Raji (cell line): ENCODE results near the gene GNA14.

ENCODE experiments used
- POLR2A ChIP-seq: IDR thresholded peaks from 2 replicates; pipeline ENCODE4 v1.6.1; 2011; ENCODE audit warnings: low read depth, low read length, control low read depth; ENCODE audit not compliant: insufficient read depth

GNA14 gene

DNA sequence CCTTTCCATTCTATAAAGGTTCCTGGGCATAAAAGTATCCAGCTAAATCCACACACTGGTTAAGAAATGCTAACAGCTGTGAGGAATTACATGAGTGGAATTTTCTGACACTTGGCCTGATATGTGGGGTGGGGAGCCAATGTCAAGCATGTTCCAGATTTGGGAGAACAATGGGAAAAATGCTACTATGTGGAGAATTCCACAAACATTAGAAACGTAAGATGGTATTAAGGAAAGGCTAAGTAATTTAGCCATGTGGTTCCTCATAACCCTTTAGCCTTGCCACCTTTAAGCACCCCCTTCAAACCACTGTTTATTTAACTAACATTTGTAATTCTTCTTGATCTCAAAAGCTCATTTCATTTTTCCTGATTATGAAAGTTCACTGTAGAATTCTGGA, 149.2 kb downstream of the GNA14 start:
- no peak for TF ChIP-seq POLR2A

DNA sequence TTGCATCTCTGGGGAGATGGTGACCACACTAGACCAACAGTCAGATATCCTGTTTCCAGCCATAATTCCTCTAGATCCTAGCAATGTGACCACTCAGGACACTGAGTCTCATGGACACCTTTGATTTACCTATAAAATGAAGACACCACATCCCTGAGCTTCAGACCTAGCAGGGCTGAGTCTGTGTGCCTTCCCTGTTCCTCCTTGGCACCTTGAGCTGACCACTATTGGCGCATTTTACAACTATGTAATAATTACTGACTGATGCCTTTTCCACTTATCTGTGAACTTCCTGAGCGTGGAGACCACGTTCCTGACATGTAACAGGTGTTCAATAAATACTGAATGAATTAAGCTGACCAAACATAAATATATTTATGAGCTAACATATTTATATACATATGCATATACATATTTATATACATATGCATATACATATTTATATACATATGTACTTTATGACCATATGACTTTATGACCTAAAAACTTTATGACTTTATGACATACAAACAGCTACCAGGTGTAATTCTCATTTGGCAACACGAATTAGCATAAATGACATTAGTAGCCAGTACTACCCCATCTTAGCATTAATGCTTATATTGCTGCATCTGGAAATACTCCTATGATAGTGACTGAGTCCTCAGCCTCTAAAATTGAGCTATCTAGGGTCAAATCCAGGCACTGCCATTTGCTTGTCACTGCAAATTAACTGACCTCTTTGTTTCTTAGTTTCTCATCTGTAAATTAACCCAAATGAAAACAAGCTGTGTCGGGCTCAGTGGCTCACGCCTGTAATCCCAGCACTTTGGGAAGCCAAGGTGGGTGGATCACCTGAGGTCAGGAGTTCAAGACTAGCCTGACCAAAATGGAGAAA, 150.6 kb downstream of the GNA14 start:
- no peak for TF ChIP-seq POLR2A

DNA sequence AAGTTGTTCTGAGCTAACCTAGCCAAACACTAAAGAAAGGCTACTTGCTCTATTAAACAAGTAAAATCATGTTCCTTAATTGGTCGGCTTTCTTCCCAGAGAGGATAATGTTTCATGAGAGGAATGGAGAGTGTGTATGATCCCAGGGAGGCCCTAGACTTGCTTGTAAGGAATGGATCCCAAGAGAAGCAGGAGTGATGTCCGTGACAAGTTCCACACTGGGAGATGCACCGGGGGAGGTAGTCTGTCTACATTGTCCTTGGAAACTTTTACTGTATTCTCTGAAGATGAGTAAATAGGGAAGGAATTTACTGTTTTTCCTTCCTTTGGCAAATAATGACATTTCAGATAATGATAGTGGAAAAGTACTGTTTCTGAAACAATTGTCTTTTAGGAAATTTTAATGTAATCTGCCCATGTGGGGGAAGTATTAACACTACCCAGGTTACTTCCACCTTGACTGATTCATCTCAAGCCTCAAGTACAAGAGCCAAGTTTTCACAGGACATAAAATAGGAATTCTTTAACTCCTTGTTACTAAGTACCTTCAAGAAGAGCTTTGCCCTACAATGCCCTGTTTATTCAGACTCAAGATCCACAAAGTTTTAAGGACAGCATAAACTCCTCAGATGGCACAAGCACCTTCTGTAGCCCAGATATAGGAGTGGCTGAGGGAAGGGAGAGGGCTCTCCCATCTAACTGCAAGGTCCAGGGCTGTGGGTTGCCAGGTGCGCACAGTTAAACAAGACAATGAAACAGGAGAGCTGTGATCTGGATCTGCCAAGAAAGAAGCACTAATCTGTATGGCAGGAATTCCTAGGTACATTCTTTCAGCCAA, 152.1 kb downstream of the GNA14 start:
- TF ChIP-seq POLR2A = no peak

DNA sequence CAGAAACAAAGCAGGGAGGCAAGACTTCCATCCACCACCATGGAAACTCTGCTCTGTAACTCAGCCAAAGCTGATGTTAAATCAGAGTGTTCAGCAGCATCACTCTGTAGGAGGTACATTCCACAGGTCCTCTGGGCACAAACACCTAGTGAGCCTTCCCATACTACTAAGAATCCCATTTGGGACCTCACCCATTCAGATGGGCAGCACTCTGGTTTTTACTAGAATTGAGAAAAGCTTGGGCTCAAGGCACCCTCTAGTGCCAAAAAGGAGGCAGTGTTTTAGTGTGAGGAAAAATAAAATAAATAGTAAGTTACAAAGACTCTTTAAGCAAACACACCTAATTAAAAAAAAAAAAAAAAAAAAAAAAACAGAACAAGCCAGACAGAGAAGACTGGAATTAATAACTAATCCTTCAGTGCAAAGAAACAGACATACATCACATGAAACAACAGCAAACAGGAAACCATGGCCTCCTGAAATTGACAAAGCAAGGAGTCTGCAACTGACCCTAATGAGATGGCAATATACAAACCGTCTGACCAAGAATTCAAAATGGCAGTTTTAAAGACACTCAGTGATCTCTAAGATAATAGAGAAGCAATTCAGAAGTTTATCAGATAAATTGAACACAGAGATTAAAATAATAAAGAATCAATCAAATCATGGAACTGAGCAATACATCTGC, 159.5 kb downstream of the GNA14 start:
- no peak for TF ChIP-seq POLR2A

DNA sequence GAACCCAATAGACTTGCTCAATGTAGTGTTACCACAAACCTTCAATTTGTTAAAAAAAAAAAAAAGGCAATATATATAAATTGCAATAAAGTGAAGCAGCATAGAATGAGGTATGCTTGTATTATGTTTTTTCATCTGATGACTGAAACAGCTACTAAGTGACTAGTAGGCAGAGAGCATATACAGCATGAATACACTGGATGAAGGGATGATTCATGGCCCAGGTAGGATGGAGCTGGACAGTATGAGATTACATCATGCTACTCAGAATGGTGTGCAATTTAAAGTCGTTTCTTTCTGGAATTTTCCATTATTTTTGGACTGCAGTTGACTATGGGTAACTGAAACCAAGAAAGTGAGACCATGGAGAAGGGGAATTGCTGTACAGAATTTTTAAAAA, 161.2 kb downstream of the GNA14 start:
- TF ChIP-seq POLR2A = no peak

DNA sequence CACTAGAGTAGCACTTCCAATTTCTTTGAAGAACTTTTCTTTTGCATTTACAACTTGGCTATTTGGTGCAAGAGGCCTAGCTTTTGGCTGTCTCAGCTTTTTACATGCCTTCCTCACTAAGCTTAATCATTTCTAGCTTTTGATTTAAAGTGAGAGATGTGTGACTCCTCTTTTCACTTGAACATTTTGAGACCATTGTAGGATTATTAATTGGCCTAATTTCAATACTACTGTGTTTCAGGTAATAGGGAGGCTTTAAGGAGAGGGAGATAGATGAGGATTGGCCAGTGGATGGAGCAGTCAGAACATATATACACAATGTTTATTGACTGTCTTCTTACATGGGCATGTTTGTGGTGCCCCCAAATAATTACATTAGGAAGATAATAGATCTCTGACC, 161.7 kb downstream of the GNA14 start:
- no peak for TF ChIP-seq POLR2A

DNA sequence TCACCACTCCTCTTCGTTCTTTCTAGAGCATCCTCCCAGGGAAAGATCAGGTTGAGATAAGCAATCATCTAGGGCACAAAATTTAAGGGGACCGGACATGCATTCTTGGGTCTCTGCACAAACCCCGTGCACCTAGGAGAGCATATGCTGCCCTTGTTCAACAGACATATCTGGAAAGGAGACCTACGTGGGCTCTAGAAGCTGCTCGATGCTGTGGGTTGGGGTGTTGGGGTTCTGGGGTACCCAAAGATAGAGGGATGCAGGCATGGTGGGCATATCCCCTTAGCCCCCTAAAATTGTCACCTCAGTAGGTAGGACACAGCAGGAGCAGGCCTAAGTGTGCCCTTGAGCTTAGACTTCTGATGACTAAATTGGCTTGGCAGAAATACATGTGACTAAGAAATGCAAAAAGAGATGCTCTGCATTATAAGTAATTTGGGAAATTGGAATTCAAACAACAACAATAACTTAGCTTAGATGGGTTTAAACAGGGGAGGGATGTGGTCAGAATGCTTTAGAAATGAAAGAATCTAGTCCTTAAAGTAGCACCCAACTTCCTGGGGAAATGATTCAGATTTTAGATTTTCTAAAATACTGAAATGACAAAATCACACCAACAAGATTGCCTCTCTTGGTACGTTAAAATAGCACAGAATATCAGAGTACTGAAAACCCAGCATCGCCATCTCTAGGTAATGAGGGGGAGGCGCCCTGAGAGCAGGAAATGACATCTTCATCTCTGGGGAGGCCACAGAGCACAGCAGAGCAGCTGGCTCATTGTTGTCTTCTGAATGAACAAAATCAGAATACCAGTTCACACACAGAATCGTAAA, 172.3 kb downstream of the GNA14 start:
- no peak for TF ChIP-seq POLR2A

DNA sequence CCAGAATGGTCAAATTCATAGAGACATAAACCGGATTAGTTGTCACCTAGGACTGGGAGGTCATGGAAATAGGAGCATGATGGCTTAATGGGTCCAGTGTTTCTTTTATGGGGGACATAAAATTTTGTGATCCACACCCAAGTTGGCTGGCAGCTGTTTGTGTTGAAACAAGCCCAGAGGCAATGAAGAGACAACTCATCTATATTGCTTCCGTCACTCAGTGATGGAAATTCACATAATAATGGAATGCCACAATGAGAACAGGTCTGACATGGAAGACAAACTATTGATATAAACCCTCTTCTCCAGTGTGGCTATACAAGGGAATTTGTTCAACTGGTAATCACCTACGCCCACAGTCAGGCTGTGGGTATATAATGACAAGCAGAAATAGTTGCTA, 173.2 kb downstream of the GNA14 start:
- TF ChIP-seq POLR2A = no peak

DNA sequence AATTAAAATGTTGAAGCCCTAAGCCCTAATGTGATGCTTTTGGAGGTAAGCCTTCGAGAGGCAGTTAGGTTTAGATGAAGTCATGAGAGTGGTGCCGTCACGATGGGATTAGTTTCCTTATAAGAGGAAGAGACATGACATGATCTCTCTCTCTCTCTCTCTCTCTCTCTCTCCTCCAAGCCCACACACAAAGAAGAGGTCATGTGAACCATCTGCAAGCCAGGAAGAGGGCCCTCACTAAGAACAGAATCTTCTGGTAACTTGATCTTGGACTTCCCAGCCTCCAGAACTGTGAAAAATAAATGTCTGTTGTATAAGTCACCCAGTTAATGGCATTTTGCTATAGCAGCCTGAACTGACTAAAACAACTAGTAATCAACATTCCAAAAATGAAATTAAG, 175.5 kb downstream of the GNA14 start:
- TF ChIP-seq POLR2A = no peak

DNA sequence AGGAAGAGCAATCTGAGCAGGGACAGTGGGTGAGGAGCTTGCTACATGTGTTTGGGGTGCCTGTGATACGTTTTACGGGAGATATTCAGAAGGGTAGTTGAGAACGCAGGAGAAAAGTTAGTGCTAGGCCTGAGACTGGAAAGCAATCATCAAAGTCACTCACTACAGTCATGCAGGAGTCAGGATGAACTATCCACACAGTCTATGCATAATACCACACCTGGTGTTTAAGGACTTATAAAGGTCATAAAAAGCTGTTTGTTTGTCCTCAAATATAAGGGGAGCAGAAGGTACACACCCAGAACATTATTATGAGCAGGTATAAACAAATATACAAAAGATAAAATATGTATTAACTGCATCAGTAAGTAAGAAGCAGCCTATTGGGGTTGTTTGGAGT, 176.6 kb downstream of the GNA14 start:
- no peak for TF ChIP-seq POLR2A

DNA sequence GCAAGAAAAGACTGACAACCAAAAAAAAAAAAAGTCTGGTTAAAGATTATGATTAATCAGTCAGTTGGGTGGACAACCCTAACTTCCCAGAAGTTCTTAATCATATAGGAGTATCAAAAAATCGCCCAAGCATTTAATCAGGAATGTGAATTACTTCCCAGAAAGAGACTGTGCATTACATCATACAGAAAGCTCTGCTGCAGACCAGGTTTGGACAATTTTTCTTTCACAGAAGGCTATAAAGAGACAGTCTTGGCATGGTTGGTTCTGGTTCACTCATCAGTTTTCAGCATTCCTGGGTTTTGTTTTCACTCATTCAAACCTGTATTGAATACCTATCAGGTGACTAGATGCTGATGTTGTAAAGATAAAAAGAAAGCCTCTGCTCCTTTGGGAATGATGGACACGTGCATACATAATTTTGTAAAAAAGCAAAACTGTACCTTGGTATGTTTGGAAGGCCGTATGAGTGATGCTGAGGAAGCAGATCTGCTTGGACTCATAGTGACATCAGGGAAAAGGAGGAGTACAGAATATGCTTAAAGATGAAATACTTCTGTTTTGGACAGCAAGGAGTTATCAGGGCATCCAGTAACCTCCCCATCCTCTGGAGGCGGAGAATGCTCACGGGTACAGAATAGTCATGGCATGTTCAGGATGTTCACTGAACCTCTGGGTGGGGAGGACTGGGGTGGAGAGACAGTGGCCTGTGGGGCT, 178.4 kb downstream of the GNA14 start:
- no peak for TF ChIP-seq POLR2A

DNA sequence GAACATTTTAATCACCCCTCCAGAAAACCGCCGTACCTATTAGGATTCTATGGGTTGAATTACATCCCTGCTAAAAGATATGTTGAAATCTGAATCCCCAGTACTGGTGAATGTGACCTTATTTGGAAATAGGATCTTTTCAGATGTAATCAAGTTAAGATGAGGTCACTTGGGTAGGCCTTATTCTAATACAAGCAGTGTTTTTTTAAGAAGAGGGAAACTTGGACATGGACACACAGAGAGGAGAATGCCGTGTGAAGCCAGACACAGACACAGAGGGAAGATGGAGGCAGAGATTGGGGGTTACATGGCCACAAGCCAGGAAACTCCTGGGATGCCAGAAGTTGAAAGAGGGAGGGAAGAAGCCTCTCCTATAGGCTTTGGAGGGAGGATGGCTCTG, 183.5 kb downstream of the GNA14 start:
- TF ChIP-seq POLR2A = no peak

DNA sequence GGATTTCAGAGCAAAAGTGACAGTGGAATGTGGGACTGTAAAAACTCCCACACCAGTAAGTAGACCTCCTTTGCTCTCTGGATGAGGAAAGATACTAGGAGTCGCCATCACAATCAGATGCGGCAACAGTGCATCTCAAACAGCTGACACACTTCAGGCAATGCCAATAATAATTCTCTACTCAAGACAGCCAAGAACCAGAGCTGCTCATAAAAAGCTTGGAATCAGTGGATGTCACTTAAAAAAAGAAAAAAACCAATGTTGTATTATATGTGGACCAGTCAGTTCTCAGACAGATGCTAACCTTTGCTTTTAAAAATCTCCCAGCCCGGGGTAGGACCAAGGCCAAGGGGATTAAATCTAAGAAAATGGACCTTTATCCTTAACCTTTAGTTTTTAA, 185.0 kb downstream of the GNA14 start:
- no peak for TF ChIP-seq POLR2A

DNA sequence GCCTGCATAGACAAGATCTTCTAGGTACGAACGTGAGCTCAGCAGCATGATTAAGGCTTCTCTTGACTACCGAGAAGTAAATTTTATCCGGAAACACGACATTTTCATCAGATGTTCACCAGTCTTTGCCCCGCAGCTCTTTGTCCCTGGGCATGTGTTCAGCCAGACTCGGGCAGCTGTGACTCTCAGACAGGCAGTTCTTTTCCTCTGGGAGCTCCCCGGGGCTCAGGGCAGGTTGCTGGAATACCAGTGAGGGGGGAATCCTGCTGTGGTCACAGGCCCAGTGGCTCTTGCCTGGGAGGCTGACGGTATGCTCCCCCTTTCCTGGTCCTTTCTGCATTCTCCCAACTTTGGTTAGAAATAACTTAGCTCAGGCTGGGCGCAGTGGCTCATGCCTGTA, 186.1 kb downstream of the GNA14 start:
- no peak for TF ChIP-seq POLR2A
